Endothelial cell of umbilical vein (primary cell): ENCODE data around the gene ADCY9. TPM values are rescaled to one million over a fixed set of nuclear protein-coding genes. Genes with fewer than 3 reads are reported as not detected.
A peak's percentile ranks its signal among the peaks of the same experiment; 100 is the strongest.

Experiments
- BruUV-seq: library from RNA; stranded (reverse); fragments of 400-500 nt; replicated peaks from 2 replicates; lab custom pipeline; 2021; lab: Mats Ljungman, UMichigan
- CTCF ChIA-PET: fragments of 300-600, 350-600 bp; sonication (Branson Sonifier 250); formaldehyde crosslinking; loops from one replicate; lab custom pipeline; 2021; ENCODE audit warnings: antibody characterized with exemption, inconsistent platforms; lab: Charles Lee
- POLR2A ChIA-PET: fragments of 300-600, 350-600 bp; sonication (Branson Sonifier 250); formaldehyde crosslinking; loops from one replicate; lab custom pipeline; 2021; ENCODE audit warnings: antibody characterized with exemption, inconsistent platforms; lab: Charles Lee
- DNase-seq: peaks from one replicate; pipeline ENCODE4 v3.0.0-alpha.2; 2011; ENCODE audit warnings: low read depth, low spot score
- FAIRE-seq: peaks from 2 replicates; lab custom pipeline; 2011; peaks lifted over from hg19 to GRCh38; lab: Jason Lieb, UNC
- H2AFZ ChIP-seq: 2 replicates; pipeline ENCODE4 v1.6.0; 2012; ENCODE audit warnings: low read depth, low read length, control low read depth, inconsistent platforms
- H3K27ac ChIP-seq: 2 replicates; pipeline ENCODE4 v1.5.1; 2011; ENCODE audit warnings: low read depth, mild to moderate bottlenecking, control low read depth, low read length, moderate library complexity; ENCODE audit not compliant: insufficient read depth
- H3K27me3 ChIP-seq, 2 experiments: 2 replicates each; pipeline versions ENCODE4 v1.6.0 to v1.6.1; 2011; ENCODE audit warnings: low read length in 2 of 2, mixed read lengths in 1 of 2; ENCODE audit not compliant: control insufficient read depth in 2 of 2, insufficient read depth in 2 of 2
- H3K36me3 ChIP-seq, 2 experiments: 2 replicates in 1 of 2; 3 replicates in 1 of 2; pipeline ENCODE4 v1.5.1; 2011; ENCODE audit warnings: low read length in 2 of 2, mild to moderate bottlenecking in 1 of 2, moderate library complexity in 1 of 2; ENCODE audit not compliant: control insufficient read depth in 2 of 2, insufficient read depth in 2 of 2; ENCODE audit errors: extremely low read depth in 1 of 2
- H3K4me1 ChIP-seq: 3 replicates; pipeline ENCODE4 v1.5.1; 2011; ENCODE audit warnings: mild to moderate bottlenecking, low read length; ENCODE audit not compliant: control insufficient read depth, insufficient read depth; ENCODE audit errors: extremely low read depth
- H3K4me2 ChIP-seq: 2 replicates; pipeline ENCODE4 v1.6.1; 2011; ENCODE audit warnings: low read length, control low read depth, mixed read lengths; ENCODE audit not compliant: insufficient read depth
- H3K4me3 ChIP-seq, 3 experiments: fragments of 200-600 bp in 1 of 3; sonication (generic), shearing (Covaris generic) in 1 of 3; replicated peaks in 1 of 3; 2 replicates each; pipeline ENCODE4 v1.5.1; 2011 to 2016; ENCODE audit warnings: control low read depth in 3 of 3, low read length in 3 of 3, mild to moderate bottlenecking in 2 of 3, inconsistent platforms in 1 of 3, low read depth in 1 of 3, moderate library complexity in 1 of 3; ENCODE audit not compliant: insufficient read depth in 1 of 3
- H3K79me2 ChIP-seq: 2 replicates; pipeline ENCODE4 v1.6.0; 2012; ENCODE audit warnings: low read length, inconsistent platforms; ENCODE audit not compliant: control insufficient read depth, insufficient read depth
- H3K9ac ChIP-seq: replicated peaks from 2 replicates; pipeline ENCODE3; 2011; ENCODE audit warnings: low read length, control low read depth; ENCODE audit not compliant: insufficient read depth; ENCODE audit errors: extremely low read depth
- H3K9me1 ChIP-seq: replicated peaks from 3 replicates; pipeline ENCODE4 v1.6.0; 2011; ENCODE audit warnings: mild to moderate bottlenecking, low read length; ENCODE audit not compliant: control insufficient read depth, insufficient read depth; ENCODE audit errors: extremely low read depth
- H3K9me3 ChIP-seq: replicated peaks from 2 replicates; pipeline ENCODE4 v1.5.1; 2012; ENCODE audit warnings: low read length, inconsistent platforms; ENCODE audit not compliant: control insufficient read depth, insufficient read depth
- H4K20me1 ChIP-seq: replicated peaks from 2 replicates; pipeline ENCODE3; 2011; ENCODE audit warnings: mild to moderate bottlenecking, low read length; ENCODE audit not compliant: control insufficient read depth, insufficient read depth; ENCODE audit errors: extremely low read depth
- CTCF ChIP-seq, 2 donors: IDR thresholded peaks; 1 replicate in 1 of 2; 2 replicates in 1 of 2; pipeline ENCODE4 v1.5.1; 2011; ENCODE audit warnings: low read length in 2 of 2, mild to moderate bottlenecking in 2 of 2, moderate library complexity in 2 of 2, control low read depth in 1 of 2, inconsistent platforms in 1 of 2, low read depth in 1 of 2; ENCODE audit not compliant: insufficient read depth in 1 of 2; ENCODE audit errors: extremely low read depth in 1 of 2
- EZH2 ChIP-seq: IDR thresholded peaks from 2 replicates; pipeline ENCODE4 v1.6.1; 2012; ENCODE audit warnings: borderline replicate concordance, low read depth, mild to moderate bottlenecking, moderate library complexity, low read length, inconsistent platforms; ENCODE audit not compliant: severe bottlenecking
- FOS ChIP-seq: IDR thresholded peaks from 2 replicates; pipeline ENCODE4 v1.6.1; 2011; ENCODE audit warnings: mild to moderate bottlenecking, low read length, moderate library complexity, borderline replicate concordance; ENCODE audit not compliant: insufficient read depth
- GATA2 ChIP-seq: IDR thresholded peaks from 2 replicates; pipeline ENCODE4 v1.7.0; 2011; ENCODE audit warnings: low read depth, mild to moderate bottlenecking, moderate library complexity, mixed read lengths, low read length; ENCODE audit not compliant: insufficient read length, insufficient read depth
- JUN ChIP-seq: IDR thresholded peaks from 2 replicates; pipeline ENCODE4 v1.6.1; 2011; ENCODE audit warnings: borderline replicate concordance, low read depth; ENCODE audit not compliant: insufficient read length, insufficient read depth
- MYC ChIP-seq: IDR thresholded peaks from one replicate; pipeline ENCODE4 v1.6.1; 2011; ENCODE audit warnings: mild to moderate bottlenecking, low read depth, low read length
- POLR2A ChIP-seq: IDR thresholded peaks from 2 replicates; pipeline ENCODE4 v1.6.1; 2012; ENCODE audit warnings: low read depth, mild to moderate bottlenecking, control low read depth, low read length
- POLR2AphosphoS5 ChIP-seq: IDR thresholded peaks from 2 replicates; pipeline ENCODE4 v1.6.1; 2012; ENCODE audit warnings: low read depth, mild to moderate bottlenecking, control low read depth, low read length, moderate library complexity; ENCODE audit not compliant: insufficient read depth
- dilution Hi-C: fragments of 300-500 bp; cut with MboI; formaldehyde crosslinking; loops from one replicate; pipeline ENCODE4 v1.15.0; 2019; ENCODE audit warnings: low sequenced_read_pairs; ENCODE audit not compliant: extremely low pct_ligation_motif_present
- intact Hi-C: fragments of 100-400 bp; cut with micrococcal nuclease; formaldehyde crosslinking; loops from one replicate; pipeline ENCODE4 v1.10.0; 2022
- polyA plus RNA-seq, 4 experiments: library from polyadenylated mRNA; depleted of rRNA in 3 of 4; stranded (reverse) in 3 of 4; unstranded in 1 of 4; fragments of >200 nt; gene quantifications; 2 replicates each; pipeline versions ENCODE4 v1.2.1 to v1.2.3, GENCODE V29; 2011 to 2012; ENCODE audit warnings: missing spikeins in 1 of 4
- total RNA-seq: library from RNA; stranded (reverse); gene quantifications from 2 replicates; pipeline ENCODE4 v1.2.3, GENCODE V29; 2021
- TF ChIP-seq, protein P1 (sequence below): IDR thresholded peaks from 2 replicates; pipeline ENCODE4 v1.6.1; 2011; ENCODE audit not compliant: insufficient read depth, insufficient read length

Gene ADCY9
- total and polyA plus RNA-seq, 2 donors (not counting 3 experiments of a cell fraction or from before 2014, with no cell fraction given) = 6.8 to 14.0 TPM

DNA sequence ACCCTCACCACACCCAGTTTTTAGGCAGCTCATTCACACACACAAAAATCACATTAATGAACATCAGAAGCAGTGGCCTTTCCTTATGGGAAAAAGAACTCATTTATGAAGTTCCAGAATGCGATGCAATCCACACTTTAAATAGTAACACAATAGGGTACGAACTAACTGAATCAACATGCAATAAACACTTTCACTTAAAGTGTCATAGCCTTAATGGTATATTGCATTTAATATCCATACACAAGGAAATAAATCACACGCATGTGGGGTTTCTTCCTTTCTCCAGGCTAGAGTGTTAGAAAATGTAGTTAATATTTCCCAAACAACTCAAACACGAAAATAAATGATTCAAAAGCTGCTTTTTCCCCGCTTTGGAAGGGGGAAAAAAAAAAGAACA, 19.7 kb downstream of the ADCY9 start:
- TF ChIP-seq POLR2A (no peak), FOS (no peak)
- TF ChIP-seq, protein P1, sequence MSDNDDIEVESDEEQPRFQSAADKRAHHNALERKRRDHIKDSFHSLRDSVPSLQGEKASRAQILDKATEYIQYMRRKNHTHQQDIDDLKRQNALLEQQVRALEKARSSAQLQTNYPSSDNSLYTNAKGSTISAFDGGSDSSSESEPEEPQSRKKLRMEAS = no peak
- no peaks in the 10 kb centered on the region for H3K9me3 ChIP-seq
- CTCF ChIA-PET = interaction anchor here (0.7 to 1.3 kb wide), 2 partner anchors 12 to 113 kb away, joined by 3 to 6 read pairs; no protein-coding TSS in a partner anchor
- no peaks in the 10 kb centered on the region for H3K36me3 ChIP-seq
- H3K4me3 ChIP-seq = no peak overlapping the region
- intact Hi-C loops = no loop called here
- H3K79me2 ChIP-seq = no peaks in the 10 kb centered on the region
- DNase-seq (no peak), FAIRE-seq (no peak)
- H2AFZ ChIP-seq = peak overlapping the region; percentile 41
- POLR2A ChIA-PET = no interaction called here
- no peak overlapping the region for H3K9ac ChIP-seq
- no peak overlapping the region for H3K27ac ChIP-seq
- no peaks in the 10 kb centered on the region for H3K27me3 ChIP-seq
- no TSS peak for BruUV-seq
- no peaks in the 10 kb centered on the region for H3K9me1 ChIP-seq
- H3K4me2 ChIP-seq = no peak overlapping the region
- H3K4me1 ChIP-seq = no peaks in the 10 kb centered on the region
- dilution Hi-C loops = no loop called here
- H4K20me1 ChIP-seq = no peaks in the 10 kb centered on the region

DNA sequence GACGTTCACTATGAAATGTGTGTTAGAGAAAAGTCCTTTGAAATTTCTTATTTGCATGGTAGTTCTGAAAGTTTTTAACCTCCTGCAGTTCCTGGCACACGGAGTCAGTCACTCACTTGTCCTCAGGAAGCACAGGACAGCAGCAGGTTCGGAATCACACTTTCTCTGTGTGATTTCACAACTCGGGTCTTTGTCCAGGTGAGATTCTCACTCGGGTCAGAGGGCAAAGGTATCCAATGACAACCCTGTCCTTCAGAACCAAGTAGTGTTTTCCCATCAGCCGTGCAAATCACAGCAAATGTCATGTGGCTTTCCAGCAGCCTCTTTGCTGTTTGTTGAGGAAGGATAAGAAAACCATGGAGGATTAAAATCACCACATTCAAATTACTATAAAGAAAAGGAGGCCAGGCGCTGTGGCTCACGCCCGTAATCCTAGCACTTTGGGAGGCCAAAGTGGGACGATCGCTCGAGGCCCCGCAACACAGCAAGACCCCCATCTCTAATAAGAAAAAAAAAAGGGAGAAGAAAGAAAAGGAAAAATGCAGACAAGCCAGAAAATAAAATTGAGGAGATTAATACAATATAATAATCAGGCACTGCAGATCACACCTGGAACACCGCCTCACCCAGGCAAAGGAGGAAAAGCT, 22.0 kb downstream of the ADCY9 start:
- FAIRE-seq (no peak), DNase-seq (no peak)
- dilution Hi-C loops = no loop called here
- ChIA-PET POLR2A (interaction anchor here (0.6 kb wide), 1 partner anchor 116 kb away, joined by 5 read pairs; no protein-coding TSS in a partner anchor), CTCF (interaction anchor here (1.1 to 1.6 kb wide), 2 partner anchors 19 to 111 kb away, joined by 3 to 6 read pairs; no protein-coding TSS in a partner anchor)
- intact Hi-C loops = no loop called here
- H3K9me3 ChIP-seq = no peaks in the 10 kb centered on the region
- no peaks in the 10 kb centered on the region for H4K20me1 ChIP-seq
- H3K36me3 ChIP-seq = no peaks in the 10 kb centered on the region
- TF ChIP-seq, protein P1 = no peak
- TF ChIP-seq POLR2AphosphoS5 = no peak
- no peak for TF ChIP-seq JUN
- TF ChIP-seq GATA2 = no peak
- no peak for TF ChIP-seq CTCF (IDR thresholded peaks at IDR 0.05; ENCODE audit: extremely low read depth in 1 of 2, insufficient read depth in 1 of 2, low read depth in 1 of 2, low read length in 2 of 2)
- no peak for TF ChIP-seq POLR2A
- TF ChIP-seq FOS = no peak
- TF ChIP-seq MYC = no peak
- TF ChIP-seq EZH2 = no peak
- H3K9ac ChIP-seq = no peak overlapping the region
- H2AFZ ChIP-seq = no peak overlapping the region
- no peaks in the 10 kb centered on the region for H3K79me2 ChIP-seq
- H3K4me2 ChIP-seq = no peak overlapping the region
- H3K4me1 ChIP-seq = no peaks in the 10 kb centered on the region
- BruUV-seq = no TSS peak
- no peak overlapping the region for H3K4me3 ChIP-seq
- H3K27me3 ChIP-seq = no peaks in the 10 kb centered on the region
- no peak overlapping the region for H3K27ac ChIP-seq
- H3K9me1 ChIP-seq = no peaks in the 10 kb centered on the region
